ENCODE results near the gene KCNK1.

GRCh38 chr1:233599542-233600073 lies 14.3 kb upstream of the KCNK1 start:
- TF ChIP-seq CTCF (IDR thresholded peaks at IDR 0.05) (no peak), POLR2A (IDR thresholded peaks at IDR 0.05) (no peak)

Measured in testis (tissue), 2 donors.